Hematopoietic multipotent progenitor cell treated with erythropoietin and hydrocortisone succinate and interleukin-3 and kit ligand, for 4 days (in vitro differentiated cells): Measurements from ENCODE around the gene SPPL2C.

Experiments
- DNase-seq: peaks from one replicate; pipeline ENCODE4 v3.0.0-alpha.2; 2015

The SPPL2C gene

DNA sequence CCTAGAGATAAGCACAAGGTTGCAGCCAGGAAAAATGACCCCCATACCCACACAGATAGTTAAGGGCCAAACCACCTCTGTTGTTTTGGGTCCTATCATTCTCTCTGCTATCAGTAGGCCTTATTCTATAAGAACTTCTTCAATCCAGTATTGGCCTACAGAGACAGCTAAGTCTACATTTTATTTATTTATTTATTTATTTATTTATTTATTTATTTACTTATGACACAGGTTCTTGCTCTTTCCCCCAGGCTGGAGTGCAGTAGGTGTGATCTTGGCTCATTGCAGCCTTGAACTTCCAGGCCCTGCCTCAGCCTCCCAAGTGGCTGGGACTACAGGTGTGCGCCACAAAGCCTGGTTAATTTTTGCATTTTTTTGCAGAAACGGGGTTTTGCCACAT lies 42.2 kb downstream of the SPPL2C start:
- no peak for DNase-seq

DNA sequence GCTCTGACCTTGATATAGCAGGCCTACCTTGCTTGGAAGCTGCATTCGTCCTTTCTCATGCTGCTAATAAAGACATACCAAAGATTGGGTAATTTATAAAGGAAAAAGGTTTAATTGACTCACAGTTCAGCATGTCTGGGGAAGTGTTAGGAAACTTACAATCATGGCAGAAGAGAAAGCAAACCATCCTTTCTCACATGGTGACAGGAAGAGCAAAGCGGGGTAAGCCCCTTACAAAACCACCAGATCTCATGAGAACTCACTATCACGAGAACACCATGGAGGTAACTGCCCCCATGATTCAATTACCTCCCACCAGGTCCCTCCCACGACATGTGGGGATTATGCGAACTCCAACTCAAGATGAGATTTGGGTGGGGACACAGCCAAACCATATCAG lies 43.7 kb downstream of the SPPL2C start:
- DNase-seq: no peak

DNA sequence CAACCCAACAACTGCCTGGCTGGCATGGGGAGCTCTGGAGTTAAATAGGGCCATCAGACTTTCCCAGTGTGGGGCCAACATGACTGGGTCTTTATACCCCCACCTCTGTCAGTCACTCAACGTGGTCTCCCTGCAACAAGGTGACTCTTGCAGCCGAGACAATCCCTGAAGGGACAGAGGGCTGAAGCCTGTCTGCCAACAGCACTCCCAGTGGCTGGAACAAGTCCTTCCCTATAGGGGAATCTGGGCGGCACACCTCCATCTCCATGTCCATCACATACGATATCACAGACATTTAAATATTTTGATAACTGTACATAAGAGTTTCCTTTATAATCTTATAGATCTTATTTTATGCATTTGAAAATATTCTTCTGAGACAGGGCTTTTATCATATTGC lies 44.9 kb downstream of the SPPL2C start:
- DNase-seq: no peak

DNA sequence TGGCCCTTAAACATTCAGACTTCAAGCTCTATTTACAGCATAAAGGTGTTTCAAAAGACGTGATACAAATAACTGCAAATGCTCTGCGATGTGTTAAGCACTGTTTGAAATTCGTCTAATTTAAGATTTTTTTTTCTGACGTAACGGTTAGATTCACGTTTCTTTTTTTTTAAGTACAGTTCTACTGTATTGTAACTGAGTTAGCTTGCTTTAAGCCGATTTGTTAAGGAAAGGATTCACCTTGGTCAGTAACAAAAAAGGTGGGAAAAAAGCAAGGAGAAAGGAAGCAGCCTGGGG lies 49.0 kb downstream of the SPPL2C start:
- no peak for DNase-seq

DNA sequence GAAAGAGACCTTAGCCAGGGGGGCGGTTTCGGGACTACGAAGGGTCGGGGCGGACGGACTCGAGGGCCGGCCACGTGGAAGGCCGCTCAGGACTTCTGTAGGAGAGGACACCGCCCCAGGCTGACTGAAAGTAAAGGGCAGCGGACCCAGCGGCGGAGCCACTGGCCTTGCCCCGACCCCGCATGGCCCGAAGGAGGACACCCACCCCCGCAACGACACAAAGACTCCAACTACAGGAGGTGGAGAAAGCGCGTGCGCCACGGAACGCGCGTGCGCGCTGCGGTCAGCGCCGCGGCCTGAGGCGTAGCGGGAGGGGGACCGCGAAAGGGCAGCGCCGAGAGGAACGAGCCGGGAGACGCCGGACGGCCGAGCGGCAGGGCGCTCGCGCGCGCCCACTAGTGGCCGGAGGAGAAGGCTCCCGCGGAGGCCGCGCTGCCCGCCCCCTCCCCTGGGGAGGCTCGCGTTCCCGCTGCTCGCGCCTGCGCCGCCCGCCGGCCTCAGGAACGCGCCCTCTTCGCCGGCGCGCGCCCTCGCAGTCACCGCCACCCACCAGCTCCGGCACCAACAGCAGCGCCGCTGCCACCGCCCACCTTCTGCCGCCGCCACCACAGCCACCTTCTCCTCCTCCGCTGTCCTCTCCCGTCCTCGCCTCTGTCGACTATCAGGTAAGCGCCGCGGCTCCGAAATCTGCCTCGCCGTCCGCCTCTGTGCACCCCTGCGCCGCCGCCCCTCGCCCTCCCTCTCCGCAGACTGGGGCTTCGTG lies 49.5 kb downstream of the SPPL2C start, which contains the start of gene MAPT:
MAPT (plus strand) TSS at position 533 of the 763 bp plus-strand sequence. CDS start 67,784 bp downstream, outside the sequence.
- peak; percentile 92 for DNase-seq

DNA sequence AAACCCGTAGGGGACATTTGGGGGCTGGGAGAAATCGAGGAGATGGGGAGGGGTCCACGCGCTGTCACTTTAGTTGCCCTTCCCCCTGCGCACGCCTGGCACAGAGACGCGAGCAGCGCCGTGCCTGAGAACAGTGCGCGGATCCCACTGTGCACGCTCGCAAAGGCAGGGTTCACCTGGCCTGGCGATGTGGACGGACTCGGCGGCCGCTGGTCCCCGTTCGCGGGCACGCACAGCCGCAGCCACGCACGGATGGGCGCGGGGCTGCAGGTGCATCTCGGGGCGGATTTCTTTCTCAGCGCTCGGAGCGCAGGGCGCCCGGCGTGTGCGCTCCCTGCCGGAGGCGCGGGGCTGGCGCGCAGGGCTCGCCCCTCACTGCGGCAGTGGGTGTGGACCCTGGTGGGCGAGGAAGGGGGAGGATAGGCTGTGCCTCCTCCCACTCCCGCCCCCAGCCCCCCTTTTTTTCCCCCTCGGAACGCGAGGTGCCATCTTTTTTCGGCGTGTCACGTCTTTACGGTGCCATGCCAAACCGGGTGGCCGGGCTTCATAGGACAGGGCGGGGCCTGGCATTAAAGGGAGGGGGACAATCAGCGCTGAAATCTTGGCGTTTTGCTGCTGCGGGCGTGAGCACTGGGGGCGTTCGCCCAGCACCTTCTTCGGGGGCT lies 50.8 kb downstream of the SPPL2C start:
- DNase-seq: no peak

DNA sequence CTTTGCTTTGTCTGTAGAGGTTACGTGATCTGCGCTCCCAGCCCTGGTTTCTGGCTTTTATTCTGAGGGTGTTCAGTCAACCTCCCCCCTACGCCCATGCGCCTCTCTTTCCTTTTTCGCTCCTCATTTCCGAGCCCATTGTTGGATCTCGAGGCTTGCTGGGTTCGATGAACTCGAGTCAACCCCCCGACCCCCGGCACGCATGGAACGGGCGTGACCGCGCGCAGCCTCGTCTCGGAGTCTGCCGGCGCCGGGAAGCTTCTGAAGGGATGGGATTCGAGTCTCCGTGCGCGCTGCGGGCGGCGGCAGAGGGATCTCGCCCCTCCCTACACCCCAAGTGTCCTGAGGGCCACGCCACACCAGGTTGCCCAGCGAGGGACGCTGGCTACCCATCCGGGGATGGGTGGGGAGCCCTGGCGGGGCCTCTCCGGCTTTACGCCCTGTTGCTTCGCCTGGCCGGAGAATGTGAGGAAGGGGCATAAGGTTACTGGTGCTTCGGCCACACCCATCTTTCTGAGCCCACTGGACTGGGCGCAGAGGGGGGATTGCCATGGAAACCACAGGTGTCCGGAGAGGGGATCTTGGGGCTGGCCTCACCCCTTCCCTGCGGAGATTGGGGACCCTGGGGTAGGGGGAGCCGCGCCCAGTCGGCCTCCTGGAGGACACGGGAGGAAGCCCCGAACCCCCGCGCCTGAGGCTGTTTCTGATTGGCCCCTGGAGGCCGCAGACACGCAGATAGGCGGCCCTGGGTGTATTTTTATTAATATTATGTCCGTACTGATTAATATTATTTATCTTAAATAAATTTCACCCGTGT lies 51.5 kb downstream of the SPPL2C start:
- DNase-seq: no peak
